NCI-H187 (cell line): ENCODE data around the gene ITGB5.
"Not testable (repeated sequence)": the region's sequence is repeated elsewhere in the genome, so short reads cannot be mapped to it uniquely, and the experiment has no call there.

Source experiments
- DNase-seq, 2 experiments: peaks; one replicate each; lab custom pipeline; 2025; lab: John Stamatoyannopoulos, UW

The ITGB5 gene

GRCh38 chr3:124834723-124835718 is 52.1 kb downstream of the ITGB5 start:
- DNase-seq = peak; percentile 49 to 94

DNA sequence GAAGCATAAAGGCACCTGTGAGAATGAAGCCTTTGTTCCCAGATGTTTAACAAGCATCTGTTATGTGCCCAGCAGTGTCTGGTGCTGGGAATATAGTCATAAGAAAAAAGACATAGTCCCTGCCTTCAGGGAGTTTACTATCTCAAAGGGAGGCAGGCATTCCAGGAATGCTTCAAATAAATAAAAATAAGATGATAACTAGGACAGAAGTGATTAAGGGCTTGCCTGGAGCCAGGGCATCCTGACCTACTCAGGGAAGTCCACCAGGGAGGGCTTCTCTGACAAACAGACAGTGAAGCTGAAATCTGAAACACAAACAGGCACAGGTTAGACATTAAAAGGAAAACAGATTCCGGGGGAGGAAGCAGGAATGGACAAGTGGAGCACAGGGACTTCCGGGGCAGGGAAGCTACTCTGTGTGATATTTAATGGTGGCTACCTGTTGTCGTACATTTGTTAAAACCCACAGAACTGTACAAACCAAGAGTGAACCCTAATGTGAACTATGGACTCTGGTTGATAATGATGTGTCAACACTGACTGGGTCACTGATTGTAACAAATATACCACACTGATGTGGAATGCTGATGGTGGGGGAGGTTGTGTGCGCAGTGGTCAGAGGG is 53.3 kb downstream of the ITGB5 start:
- DNase-seq = no peak

- DNase-seq = no peak
These were observed 54.1 kb downstream of the ITGB5 start for GRCh38 chr3:124832782-124833709.

GRCh38 chr3:124831628-124832199 is 55.5 kb downstream of the ITGB5 start:
- no peak for DNase-seq

DNA sequence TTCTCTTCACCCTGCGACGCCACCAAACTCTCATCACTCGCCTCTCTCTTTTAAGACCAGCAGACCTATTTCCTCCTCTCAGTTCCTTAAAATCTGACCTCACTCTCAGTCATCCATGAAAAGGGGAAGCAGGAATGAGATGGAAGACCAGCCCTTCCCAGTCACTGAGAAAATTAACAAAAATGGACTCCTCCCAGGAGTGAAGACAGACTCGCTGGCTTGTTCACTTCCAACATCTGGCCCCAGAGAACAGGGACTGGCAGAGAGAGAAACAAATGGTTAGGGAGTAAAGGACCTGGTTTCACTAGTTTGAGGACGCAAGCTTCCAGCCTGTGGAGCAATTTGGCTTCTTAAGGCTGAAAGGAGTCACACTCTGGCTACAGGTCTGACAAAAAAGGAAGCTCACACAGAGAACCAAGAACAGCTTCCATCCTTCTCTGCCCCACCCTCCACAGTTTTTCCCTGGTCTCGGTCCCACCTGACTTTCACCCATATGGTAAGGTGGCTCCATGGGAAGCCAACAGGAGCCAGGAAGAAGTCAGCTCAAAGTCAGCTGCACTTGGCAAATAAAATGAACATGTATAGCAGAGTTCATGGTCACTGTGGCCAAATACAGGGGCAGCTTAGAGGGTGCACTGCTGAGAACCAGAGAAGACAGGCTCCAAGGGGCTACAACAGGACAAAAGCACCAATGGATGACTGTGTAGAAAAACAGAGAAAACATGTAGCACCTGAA is 57.2 kb downstream of the ITGB5 start:
- no peak for DNase-seq

DNA sequence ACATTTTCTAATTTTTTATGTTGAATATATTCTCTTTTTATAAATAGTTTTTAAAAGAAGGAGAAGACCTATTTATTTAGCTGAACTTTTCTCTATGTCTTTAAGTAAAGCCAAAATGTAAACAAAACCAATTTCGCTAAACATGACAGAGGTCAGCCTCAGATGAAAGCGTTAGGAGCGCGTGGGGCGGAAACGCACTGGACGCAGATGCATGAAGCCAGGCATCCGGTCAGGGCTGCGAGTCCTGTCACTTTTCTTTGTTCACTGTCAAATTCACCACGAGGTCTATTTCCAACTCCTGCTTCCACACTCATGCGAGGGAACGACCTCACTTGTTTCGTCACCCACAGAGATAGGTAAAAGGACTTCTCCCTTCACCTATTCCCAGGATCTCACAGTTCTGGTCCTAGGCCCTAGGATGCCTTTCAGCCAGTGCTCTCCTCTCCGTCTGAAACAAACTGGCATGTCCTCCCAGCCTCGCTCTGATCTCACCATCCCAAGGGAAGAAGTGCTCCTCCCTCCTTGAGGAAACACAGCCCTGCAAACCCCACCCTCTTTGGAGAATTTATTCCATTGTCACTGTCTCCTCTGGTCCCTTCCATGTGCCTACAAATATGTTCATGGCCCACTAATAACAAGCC is 57.9 kb downstream of the ITGB5 start:
- no peak for DNase-seq

DNA sequence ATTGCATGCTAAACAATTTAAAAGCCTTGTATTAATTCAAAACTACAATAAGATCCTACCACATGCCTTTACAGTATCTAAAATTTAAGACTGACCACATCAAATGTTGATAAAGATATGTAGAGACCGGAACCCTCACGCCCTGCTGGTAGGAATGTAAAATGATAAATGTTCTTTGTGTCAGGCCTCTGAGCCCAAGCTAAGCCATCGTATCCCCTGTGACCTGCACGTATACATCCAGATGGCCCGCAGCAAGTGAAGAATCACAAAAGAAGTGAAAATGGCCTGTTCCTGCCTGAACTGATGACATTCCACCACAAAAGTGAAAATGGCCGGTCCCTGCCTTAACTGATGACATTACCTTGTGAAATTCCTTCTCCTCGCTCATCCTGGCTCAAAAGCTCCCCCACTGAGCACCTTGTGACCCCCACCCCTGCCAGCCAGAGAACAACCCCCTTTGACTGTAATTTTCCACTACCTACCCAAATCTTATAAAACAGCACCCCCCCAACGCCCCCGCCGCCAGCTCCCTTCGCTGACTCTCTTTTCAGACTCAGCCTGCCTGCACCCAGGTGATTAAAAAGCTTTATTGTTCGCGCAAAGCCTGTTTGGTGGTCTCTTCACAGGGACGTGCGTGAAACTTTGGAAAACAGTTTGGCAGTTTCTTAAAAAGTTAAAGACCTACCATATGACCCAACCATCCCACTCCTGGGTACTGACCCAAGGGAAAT is 59.5 kb downstream of the ITGB5 start:
- not testable (repeated sequence) for DNase-seq

GRCh38 chr3:124826703-124827102 is 60.5 kb downstream of the ITGB5 start:
- no peak for DNase-seq

GRCh38 chr3:124824286-124824915 is 62.8 kb downstream of the ITGB5 start:
- DNase-seq = no peak

- no peak for DNase-seq
These were observed 63.5 kb downstream of the ITGB5 start for GRCh38 chr3:124823648-124824047.

DNA sequence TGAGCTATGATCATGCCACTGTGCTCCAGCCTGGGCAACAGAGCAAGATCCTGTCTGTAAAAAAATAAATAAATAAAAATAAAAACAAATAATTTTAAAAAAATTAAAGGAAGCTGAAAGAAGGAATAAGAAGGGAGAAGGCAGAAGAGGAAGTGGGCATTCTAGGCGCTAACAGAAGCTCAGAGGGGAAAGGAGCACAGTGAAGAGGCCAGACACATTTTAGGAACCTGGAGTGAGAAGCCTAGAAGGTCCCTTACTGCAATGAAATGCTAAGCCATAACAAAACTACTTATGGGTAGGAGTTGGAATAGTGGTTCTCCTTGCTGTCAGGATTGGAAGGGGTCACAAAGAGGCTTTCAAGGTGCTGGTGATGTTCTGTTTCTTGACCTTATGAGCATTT is 64.0 kb downstream of the ITGB5 start:
- no peak for DNase-seq

DNA sequence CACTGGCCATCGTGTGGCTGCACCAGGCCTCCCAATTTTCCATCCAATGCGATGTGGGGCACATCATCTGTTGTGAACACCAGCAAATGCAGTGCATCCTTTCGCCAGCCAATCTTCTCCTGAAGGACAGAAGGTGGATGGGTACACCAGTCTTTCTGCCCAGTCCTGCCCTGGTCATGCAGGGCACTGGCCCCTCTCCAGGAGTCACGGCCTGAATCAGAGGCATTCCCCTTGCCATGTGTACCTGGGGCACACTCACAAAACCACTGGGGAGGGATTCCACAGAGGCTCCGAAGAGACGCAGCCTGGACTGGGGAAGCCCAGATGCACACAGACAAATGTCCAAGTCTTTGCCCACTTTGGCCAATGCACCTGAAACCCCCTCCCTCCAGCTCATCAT is 65.8 kb downstream of the ITGB5 start:
- DNase-seq = no peak

DNA sequence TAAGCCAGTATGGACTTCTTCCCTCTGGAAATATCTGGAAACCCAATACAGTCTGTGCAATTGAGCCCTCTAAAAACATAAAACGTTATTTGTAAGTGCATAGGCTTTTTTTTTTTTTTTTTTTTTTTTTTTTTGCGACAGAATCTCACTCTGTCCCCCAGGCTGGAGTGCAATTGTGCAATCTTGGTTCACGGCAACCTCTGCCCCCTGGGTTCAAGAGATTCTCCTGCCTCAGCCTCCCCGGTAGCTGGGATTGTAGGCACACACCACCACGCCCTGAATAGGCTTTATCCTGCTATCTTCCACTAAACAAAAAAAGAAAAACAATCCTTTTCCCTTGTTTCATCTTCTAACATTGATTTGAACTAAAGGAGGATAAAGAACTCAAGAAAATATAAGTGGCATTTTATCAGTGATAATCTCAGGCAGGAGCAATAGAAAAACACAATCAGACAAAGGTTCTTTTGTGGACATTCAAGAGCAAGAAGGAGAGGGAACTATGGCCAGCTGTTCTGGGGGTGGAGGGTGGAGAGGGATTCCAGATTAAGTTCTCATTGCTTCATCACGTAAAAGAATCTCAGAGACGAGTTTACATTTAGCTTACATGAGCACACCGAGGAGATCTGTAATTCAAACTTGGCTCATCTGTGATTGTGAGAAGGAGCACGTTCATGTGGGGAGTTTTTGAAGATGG is 68.6 kb downstream of the ITGB5 start:
- DNase-seq = no peak

- DNase-seq = no peak
These were observed 70.1 kb downstream of the ITGB5 start for GRCh38 chr3:124817079-124817478.

GRCh38 chr3:124816206-124816605 is 71.0 kb downstream of the ITGB5 start:
- DNase-seq = no peak

- DNase-seq = no peak
These were observed 71.4 kb downstream of the ITGB5 start for GRCh38 chr3:124815781-124816180.

DNA sequence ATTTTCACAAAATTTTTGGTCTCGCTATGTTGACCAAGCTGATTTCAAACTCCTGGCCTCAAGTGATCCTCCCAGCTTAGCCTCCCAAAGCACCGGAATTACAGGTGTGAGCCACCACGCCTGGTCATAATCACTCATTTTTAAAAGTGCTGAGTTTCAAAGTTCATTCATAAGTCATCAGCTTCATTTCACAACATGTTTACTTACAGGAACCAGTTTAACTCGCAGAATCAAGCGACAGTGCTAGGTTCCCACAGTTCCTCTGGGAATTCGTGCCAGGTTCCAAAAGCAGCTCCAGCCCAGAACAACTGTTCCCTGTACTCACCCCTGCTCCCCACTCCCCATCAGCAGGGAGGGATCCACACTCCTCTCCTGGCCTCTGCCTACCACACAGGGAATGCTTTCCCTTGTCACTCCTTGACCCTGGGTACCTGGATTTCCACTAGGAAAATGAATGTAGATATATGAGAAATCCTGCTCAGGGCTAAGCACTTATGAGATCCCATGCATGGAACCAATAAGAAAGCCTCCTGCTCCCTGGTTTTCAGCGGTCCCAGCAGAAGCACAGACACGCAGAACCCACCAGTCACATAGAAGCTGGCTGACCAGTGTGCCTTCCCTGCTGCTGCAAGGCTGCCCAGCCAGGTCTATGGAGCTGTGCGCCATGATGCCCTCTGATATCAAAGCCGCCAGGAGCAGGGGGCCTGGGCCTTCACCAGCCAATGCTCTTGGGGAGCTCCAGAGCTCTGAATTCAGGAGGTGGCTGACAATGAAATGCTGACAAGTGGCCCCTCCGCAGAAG is 72.3 kb downstream of the ITGB5 start:
- DNase-seq = no peak

- DNase-seq = no peak
These were observed 73.6 kb downstream of the ITGB5 start for GRCh38 chr3:124813541-124813940.
